Stimulated activated CD4-positive, alpha-beta T cell treated with anti-CD3 and anti-CD28 coated beads, Interleukin-2, amount 100 ng/mL, for 4 hours (primary cell): ENCODE measurements around the gene PDE1C.

ENCODE experiments used
- DNase-seq: peaks from one replicate; pipeline ENCODE4 v3.0.0-alpha.2; 2020; ENCODE audit warnings: low read depth

The PDE1C gene

GRCh38 chr7:31772211-31772610, 298.0 kb downstream of the PDE1C start:
- no peak for DNase-seq

- no peak for DNase-seq
Observed at GRCh38 chr7:31767686-31768358, 302.4 kb downstream of the PDE1C start.

- DNase-seq, result no peak
Observed at GRCh38 chr7:31764462-31764861, 305.7 kb downstream of the PDE1C start.

GRCh38 chr7:31763548-31763947, 306.7 kb downstream of the PDE1C start:
- DNase-seq, result no peak

- no peak for DNase-seq
Observed at GRCh38 chr7:31761646-31762045, 308.6 kb downstream of the PDE1C start.

GRCh38 chr7:31758755-31759154, 311.5 kb downstream of the PDE1C start:
- DNase-seq, result no peak

GRCh38 chr7:31751726-31752125, 318.5 kb downstream of the PDE1C start:
- no peak for DNase-seq

- no peak for DNase-seq
Observed at GRCh38 chr7:31748084-31748483, 322.1 kb downstream of the PDE1C start.

- no peak for DNase-seq
Observed at GRCh38 chr7:31747553-31747952, 322.7 kb downstream of the PDE1C start.

- no peak for DNase-seq
Observed at GRCh38 chr7:31744294-31744874, 325.8 kb downstream of the PDE1C start.

GRCh38 chr7:31741852-31742251, 328.4 kb downstream of the PDE1C start:
- DNase-seq, result no peak

GRCh38 chr7:31735991-31736982, 333.9 kb downstream of the PDE1C start:
- DNase-seq, result no peak

- DNase-seq, result no peak
Observed at GRCh38 chr7:31734456-31734855, 335.8 kb downstream of the PDE1C start.

- DNase-seq, result no peak
Observed at GRCh38 chr7:31729195-31729804, 340.9 kb downstream of the PDE1C start.

- no peak for DNase-seq
Observed at GRCh38 chr7:31724696-31725095, 345.5 kb downstream of the PDE1C start.

GRCh38 chr7:31720366-31720765, 349.8 kb downstream of the PDE1C start:
- no peak for DNase-seq

- DNase-seq, result no peak
Observed at GRCh38 chr7:31716355-31716754, 353.9 kb downstream of the PDE1C start.

GRCh38 chr7:31710171-31710570, 360.0 kb downstream of the PDE1C start:
- no peak for DNase-seq

GRCh38 chr7:31707089-31707488, 363.1 kb downstream of the PDE1C start:
- no peak for DNase-seq

- DNase-seq, result no peak
Observed at GRCh38 chr7:31705377-31705776, 364.8 kb downstream of the PDE1C start.

GRCh38 chr7:31702354-31702753, 367.9 kb downstream of the PDE1C start:
- no peak for DNase-seq
